Smooth muscle cell (in vitro differentiated cells): ENCODE measurements around the gene FHL2. TPM values are rescaled to one million over a fixed set of nuclear protein-coding genes. Genes with fewer than 3 reads are reported as not detected.
A peak's percentile ranks its signal among the peaks of the same experiment; 100 is the strongest.

Source experiments
- DNase-seq: peaks from one replicate; lab custom pipeline; 2025; ENCODE audit not compliant: unreplicated experiment; lab: John Stamatoyannopoulos, UW
- H2AFZ ChIP-seq: fragments of 200-600 bp; sonication (generic); 2 replicates; pipeline ENCODE4 v1.6.0; 2016; ENCODE audit warnings: antibody characterized with exemption, low read depth, mild to moderate bottlenecking
- H3F3A ChIP-seq: fragments of 200-600 bp; sonication (generic); 2 replicates; pipeline ENCODE4 v1.6.0; 2017; ENCODE audit warnings: antibody characterized with exemption, low read depth
- H3K27ac ChIP-seq: fragments of 200-600 bp; sonication (generic); 2 replicates; pipeline ENCODE4 v1.5.1; 2016; ENCODE audit warnings: low read depth, mild to moderate bottlenecking
- H3K27me3 ChIP-seq: fragments of 200-600 bp; sonication (generic); 2 replicates; pipeline ENCODE4 v1.6.1; 2016; ENCODE audit warnings: low read depth, mild to moderate bottlenecking
- H3K36me3 ChIP-seq: fragments of 200-600 bp; sonication (generic); 2 replicates; pipeline ENCODE4 v1.5.1; 2016; ENCODE audit warnings: low read depth
- H3K4me1 ChIP-seq: fragments of 200-600 bp; sonication (generic); 2 replicates; pipeline ENCODE4 v1.5.1; 2016; ENCODE audit warnings: low read depth
- H3K4me2 ChIP-seq: fragments of 200-600 bp; sonication (generic); 2 replicates; pipeline ENCODE4 v1.6.0; 2016; ENCODE audit warnings: mild to moderate bottlenecking
- H3K4me3 ChIP-seq: fragments of 200-600 bp; sonication (generic); 2 replicates; pipeline ENCODE4 v1.5.1; 2016; ENCODE audit warnings: mild to moderate bottlenecking
- H3K79me2 ChIP-seq: fragments of 200-600 bp; sonication (generic); 2 replicates; pipeline ENCODE4 v1.6.0; 2016; ENCODE audit warnings: low read depth, mild to moderate bottlenecking
- H3K9ac ChIP-seq: fragments of 200-600 bp; sonication (generic); 2 replicates; pipeline ENCODE4 v1.6.0; 2016; ENCODE audit warnings: low read depth
- H3K9me3 ChIP-seq: fragments of 200-600 bp; sonication (generic); replicated peaks from 2 replicates; pipeline ENCODE4 v1.5.1; 2016; ENCODE audit warnings: low read depth
- H4K20me1 ChIP-seq: fragments of 200-600 bp; sonication (generic); 2 replicates; pipeline ENCODE4 v1.6.0; 2016; ENCODE audit warnings: low read depth
- CTCF ChIP-seq: fragments of 200-600 bp; sonication (generic); IDR thresholded peaks from 2 replicates; pipeline ENCODE4 v1.5.1; 2017; ENCODE audit warnings: borderline replicate concordance, mild to moderate bottlenecking, antibody characterized with exemption; ENCODE audit not compliant: insufficient read depth, poor library complexity, severe bottlenecking
- WGBS: methylation state at CpG from one replicate; pipeline ENCODE4 v1.1.7; 2016; ENCODE audit warnings: low lambda C conversion rate; 5-methylcytosine and 5-hydroxymethylcytosine counted together
- polyA plus RNA-seq: library from polyadenylated mRNA; unstranded; fragments of >200 nt; fragmentation: Nextera tagmentation; extraction: Ambion mirVana; gene quantifications from 2 replicates; pipeline ENCODE4 v1.2.1, GENCODE V29; 2016
- total RNA-seq: library from RNA; depleted of rRNA; stranded (reverse); fragments of >200 nt; gene quantifications from 2 replicates; pipeline ENCODE4 v1.2.3, GENCODE V29; 2014

FHL2 gene
- total and polyA plus RNA-seq, 2 experiments from 2014 or later, result 64.1 to 98.0 TPM

DNA sequence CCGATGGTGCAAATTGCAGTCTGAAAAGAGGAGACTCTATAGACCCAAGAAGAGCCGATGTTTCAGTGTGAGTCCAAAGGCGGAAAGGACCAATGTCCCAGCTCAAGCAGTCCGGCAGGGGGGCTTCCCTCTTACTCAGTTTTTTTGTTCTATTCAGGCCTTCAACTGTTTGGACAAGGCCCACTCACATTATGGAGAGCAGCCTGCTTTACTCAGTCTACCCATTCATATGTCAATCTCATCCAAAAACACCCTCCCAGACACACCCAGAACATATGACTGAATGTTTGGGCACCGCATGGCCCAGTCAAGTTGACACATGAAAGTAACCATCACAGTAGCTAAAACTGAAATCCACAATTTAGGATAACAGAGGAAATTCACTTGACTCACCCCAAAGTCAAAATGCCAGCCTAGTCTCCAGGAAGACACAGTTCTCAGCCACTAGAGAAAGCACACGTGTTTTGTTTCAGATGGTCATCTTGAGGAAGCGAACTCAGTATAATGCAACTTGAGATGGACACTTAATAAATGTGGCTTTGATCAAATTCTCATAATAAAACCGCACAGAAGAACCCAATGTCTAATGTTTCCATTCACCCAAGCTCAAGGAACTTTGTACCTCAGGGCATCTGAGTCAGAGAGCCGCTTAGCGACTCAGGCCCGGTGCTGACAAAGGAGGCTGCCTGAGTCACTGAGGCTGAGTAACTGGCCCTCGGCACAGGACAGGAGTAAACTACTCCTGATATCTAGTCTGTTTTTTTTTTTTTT lies 2.4 kb downstream of the FHL2 start:
- peak; percentile 6 for DNase-seq
- Histone ChIP-seq H3K9ac (peak overlapping the region; percentile 63), H3K27me3 (no peaks in the 10 kb centered on the region), H3F3A (peaks cover 7% of the 10 kb centered on the region), H3K27ac (peak overlapping the region; percentile 97), H3K4me2 (peak overlapping the region; percentile 97), H3K4me1 (peaks cover 18% of the 10 kb centered on the region), H2AFZ (no peak overlapping the region), H3K4me3 (peak overlapping the region; percentile 100), H3K79me2 (peaks cover 70% of the 10 kb centered on the region), H4K20me1 (peaks cover 52% of the 10 kb centered on the region), H3K36me3 (no peaks in the 10 kb centered on the region), H3K9me3 (no peaks in the 10 kb centered on the region)
- no peak for TF ChIP-seq CTCF
- 53% methylated on average over 12 of the region's 12 CpGs for WGBS

DNA sequence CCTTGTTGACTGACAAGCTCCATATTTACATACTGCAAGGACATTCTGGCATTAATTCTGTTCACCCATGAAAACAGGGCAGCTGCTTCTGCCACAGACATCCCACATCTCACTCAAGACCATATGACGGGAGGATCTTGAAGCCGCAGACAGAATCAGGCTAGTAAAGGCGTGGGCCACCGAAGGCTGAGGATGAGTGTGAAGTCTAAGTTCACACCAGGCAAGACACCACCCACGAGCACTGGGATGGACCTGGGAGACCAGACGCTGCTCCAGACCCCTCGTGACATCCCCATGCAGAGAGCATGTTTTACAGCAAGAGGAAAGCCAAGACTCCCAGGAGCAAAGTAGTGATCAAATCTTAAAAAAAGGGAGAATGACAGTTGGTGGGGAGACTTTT lies 3.2 kb downstream of the FHL2 start:
- no peak overlapping the region for H2AFZ ChIP-seq
- H3K9ac ChIP-seq, result no peak overlapping the region
- no peaks in the 10 kb centered on the region for H3K27me3 ChIP-seq
- no peaks in the 10 kb centered on the region for H3K9me3 ChIP-seq
- H3K36me3 ChIP-seq, result no peaks in the 10 kb centered on the region
- peaks cover 60% of the 10 kb centered on the region for H4K20me1 ChIP-seq
- H3K4me3 ChIP-seq, result no peak overlapping the region
- H3K4me1 ChIP-seq, result peaks cover 18% of the 10 kb centered on the region
- DNase-seq, result no peak
- H3F3A ChIP-seq, result peaks cover 7% of the 10 kb centered on the region
- peaks cover 75% of the 10 kb centered on the region for H3K79me2 ChIP-seq
- peak overlapping the region; percentile 97 for H3K27ac ChIP-seq
- 83% methylated on average over 7 of the region's 7 CpGs for WGBS
- no peak for TF ChIP-seq CTCF
- H3K4me2 ChIP-seq, result peak overlapping the region; percentile 97

- Histone ChIP-seq H3K4me2 (peak overlapping the region; percentile 97), H3K27me3 (no peaks in the 10 kb centered on the region), H4K20me1 (peaks cover 66% of the 10 kb centered on the region), H3K27ac (peak overlapping the region; percentile 97), H3F3A (peaks cover 7% of the 10 kb centered on the region), H2AFZ (no peak overlapping the region), H3K4me3 (no peak overlapping the region), H3K79me2 (peaks cover 80% of the 10 kb centered on the region), H3K36me3 (no peaks in the 10 kb centered on the region), H3K4me1 (peaks cover 18% of the 10 kb centered on the region), H3K9me3 (no peaks in the 10 kb centered on the region), H3K9ac (no peak overlapping the region)
- WGBS, result 81% methylated on average over 12 of the region's 12 CpGs
- DNase-seq, result no peak
- no peak for TF ChIP-seq CTCF
Measured at GRCh38 chr2:105394951-105395611, 3.8 kb downstream of the FHL2 start.
